Astrocyte of the spinal cord (primary cell): ENCODE data around the gene CAD.

Source experiments
- DNase-seq: peaks from one replicate; pipeline ENCODE4 v3.0.0; 2011; ENCODE audit warnings: low read depth, low spot score
- H3K4me3 ChIP-seq: 2 replicates; pipeline ENCODE4 v1.5.1; 2011; ENCODE audit warnings: low read depth, mild to moderate bottlenecking, low read length, moderate library complexity
- in situ Hi-C: cut with HindIII; loops from 2 replicates; pipeline ENCODE4 v1.10.0; 2017; ENCODE audit warnings: low sequenced_read_pairs
- TF ChIP-seq, protein P1 (sequence below): IDR thresholded peaks from 2 replicates; pipeline ENCODE4 v1.5.1; 2012; ENCODE audit warnings: low read depth, mild to moderate bottlenecking, low read length, inconsistent platforms

CAD gene

DNA sequence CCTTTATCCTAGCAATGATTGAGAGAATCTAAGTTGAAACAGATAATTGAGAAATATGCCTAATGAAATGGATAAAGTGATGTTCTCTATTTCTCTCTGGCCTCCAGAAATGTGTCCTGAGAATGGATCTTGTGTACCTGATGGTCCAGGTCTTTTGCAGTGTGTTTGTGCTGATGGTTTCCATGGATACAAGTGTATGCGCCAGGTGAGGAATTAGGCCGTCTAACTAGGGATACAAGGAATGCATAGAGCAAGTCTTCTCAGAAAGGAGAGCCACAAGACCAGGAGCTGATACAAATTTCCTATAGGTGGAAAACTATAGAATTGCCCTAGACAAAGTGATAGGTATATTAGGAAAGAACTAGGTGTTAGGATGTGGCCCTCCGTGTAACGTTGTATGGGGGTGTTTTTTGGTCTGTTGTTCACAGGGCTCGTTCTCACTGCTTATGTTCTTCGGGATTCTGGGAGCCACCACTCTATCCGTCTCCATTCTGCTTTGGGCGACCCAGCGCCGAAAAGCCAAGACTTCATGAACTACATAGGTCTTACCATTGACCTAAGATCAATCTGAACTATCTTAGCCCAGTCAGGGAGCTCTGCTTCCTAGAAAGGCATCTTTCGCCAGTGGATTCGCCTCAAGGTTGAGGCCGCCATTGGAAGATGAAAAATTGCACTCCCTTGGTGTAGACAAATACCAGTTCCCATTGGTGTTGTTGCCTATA lies 592 bp upstream of the CAD start:
- no peak for DNase-seq
- in situ Hi-C loops, result no loop called here
- H3K4me3 ChIP-seq, result peak overlapping the region; percentile 30
- TF ChIP-seq, protein P1, sequence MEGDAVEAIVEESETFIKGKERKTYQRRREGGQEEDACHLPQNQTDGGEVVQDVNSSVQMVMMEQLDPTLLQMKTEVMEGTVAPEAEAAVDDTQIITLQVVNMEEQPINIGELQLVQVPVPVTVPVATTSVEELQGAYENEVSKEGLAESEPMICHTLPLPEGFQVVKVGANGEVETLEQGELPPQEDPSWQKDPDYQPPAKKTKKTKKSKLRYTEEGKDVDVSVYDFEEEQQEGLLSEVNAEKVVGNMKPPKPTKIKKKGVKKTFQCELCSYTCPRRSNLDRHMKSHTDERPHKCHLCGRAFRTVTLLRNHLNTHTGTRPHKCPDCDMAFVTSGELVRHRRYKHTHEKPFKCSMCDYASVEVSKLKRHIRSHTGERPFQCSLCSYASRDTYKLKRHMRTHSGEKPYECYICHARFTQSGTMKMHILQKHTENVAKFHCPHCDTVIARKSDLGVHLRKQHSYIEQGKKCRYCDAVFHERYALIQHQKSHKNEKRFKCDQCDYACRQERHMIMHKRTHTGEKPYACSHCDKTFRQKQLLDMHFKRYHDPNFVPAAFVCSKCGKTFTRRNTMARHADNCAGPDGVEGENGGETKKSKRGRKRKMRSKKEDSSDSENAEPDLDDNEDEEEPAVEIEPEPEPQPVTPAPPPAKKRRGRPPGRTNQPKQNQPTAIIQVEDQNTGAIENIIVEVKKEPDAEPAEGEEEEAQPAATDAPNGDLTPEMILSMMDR, result no peak

DNA sequence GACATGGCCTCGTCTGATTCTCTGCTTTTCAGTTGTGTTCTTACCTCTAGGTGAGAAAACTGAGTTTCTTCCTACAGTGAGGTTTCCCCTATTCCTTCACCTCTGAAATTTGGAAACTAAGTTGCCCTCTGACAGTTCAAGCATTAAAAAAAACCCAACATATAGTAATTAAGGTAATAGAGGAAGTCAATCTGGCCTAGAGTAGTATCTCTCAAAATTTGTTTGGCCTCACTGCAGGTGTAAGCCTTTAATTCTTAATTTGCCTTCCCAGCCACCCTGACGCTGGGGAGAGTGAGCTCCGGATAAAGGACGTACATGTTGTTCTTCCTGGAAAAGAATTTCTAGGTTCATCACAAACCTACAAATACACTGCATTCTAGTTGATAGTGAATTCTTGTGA lies 1.4 kb downstream of the CAD start:
- in situ Hi-C loops, result no loop called here
- no peak overlapping the region for H3K4me3 ChIP-seq
- TF ChIP-seq, protein P1, result no peak
- no peak for DNase-seq

DNA sequence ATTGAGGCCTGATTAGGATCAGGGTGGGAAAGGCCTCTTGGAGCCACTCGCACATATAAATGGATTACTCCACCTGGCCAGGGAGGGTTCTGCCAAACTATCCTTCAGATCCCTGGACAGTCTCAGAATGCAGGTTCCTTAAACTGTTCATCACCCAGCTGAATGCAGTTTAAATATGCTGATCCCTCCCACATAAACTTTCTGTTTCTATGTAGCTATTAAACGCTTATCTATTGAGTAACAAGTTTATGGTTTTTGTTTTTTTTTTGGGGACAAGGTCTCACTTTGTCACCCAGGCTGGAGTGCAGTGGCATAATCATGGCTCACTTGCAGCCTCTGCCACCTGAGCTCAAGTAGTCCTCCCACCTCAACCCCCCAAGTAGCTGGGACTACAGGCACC lies 1.9 kb downstream of the CAD start:
- TF ChIP-seq, protein P1, result no peak
- H3K4me3 ChIP-seq, result no peak overlapping the region
- in situ Hi-C loops, result no loop called here
- DNase-seq, result no peak

DNA sequence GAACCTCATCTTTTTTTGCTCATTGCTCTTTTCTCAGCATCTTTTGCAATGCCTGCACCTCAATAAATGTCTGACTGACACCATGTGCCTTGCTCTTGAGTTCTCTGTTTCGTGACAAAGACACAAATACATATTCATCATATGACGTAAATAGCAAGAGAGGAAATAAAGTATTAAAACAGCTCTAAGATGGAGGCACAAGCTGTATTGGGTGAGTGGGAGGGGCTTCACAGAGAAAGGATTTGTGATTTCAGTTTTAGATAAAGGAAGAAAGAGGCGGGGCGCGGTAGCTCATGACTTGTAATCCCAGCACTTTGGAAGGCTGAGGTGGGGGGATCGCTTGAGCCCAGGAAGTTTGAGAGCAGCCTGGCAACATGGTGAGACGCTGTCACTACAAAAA lies 2.9 kb downstream of the CAD start:
- DNase-seq, result no peak
- H3K4me3 ChIP-seq, result no peak overlapping the region
- TF ChIP-seq, protein P1, result no peak
- in situ Hi-C loops, result no loop called here

DNA sequence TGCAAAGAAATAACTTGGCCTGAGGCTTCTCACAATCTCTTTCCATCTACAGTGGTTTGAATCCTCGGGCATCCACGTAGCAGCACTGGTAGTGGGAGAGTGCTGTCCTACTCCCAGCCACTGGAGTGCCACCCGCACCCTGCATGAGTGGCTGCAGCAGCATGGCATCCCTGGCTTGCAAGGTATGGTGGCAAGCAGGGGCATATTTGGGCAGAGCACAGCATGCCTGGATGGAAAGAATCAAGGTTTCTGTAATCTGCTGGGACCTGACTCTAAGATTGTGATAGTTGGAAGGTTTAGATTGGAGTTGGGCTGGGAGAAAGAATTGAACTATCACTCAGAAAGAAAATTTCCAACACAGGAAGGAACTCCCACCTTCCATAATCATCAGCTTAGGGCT lies 4.0 kb downstream of the CAD start:
- in situ Hi-C loops, result no loop called here
- TF ChIP-seq, protein P1, result no peak
- no peak for DNase-seq
- H3K4me3 ChIP-seq, result no peak overlapping the region

DNA sequence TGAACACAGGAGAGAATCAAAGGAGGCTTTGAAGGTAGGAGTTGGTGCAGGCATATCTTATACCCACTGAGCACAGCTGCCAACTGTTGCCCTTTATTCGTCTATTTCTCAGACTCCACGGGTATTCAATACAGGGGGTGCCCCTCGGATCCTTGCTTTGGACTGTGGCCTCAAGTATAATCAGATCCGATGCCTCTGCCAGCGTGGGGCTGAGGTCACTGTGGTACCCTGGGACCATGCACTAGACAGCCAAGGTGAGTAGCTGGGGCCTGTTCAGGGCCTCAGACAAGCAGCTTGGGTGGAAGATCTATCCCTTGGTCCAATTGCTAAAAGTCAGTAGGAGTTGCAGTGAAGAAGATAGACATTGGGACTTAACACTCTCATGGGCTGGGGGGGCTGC lies 5.2 kb downstream of the CAD start:
- H3K4me3 ChIP-seq, result no peak overlapping the region
- TF ChIP-seq, protein P1, result no peak
- no peak for DNase-seq
- in situ Hi-C loops, result no loop called here
